H9 (cell line): ENCODE measurements around the gene CACNA1H. TPM values are rescaled to one million over a fixed set of nuclear protein-coding genes. Genes with fewer than 3 reads are reported as not detected.

Source experiments
- DNase-seq: peaks from one replicate; pipeline ENCODE4 v3.0.0-alpha.2; 2017
- H2AFZ ChIP-seq: one replicate; pipeline ENCODE4 v1.6.1; 2013; ENCODE audit warnings: mild to moderate bottlenecking, low read length, control low read depth, moderate library complexity
- H2AK5ac ChIP-seq: 2 replicates; pipeline ENCODE4 v1.6.1; 2013; ENCODE audit warnings: low read length, control low read depth, mixed read lengths; ENCODE audit not compliant: insufficient read length
- H2BK120ac ChIP-seq: one replicate; pipeline ENCODE4 v1.6.1; 2013; ENCODE audit warnings: low read depth, mild to moderate bottlenecking, low read length, control low read depth, inconsistent platforms; ENCODE audit not compliant: poor library complexity, severe bottlenecking
- H2BK12ac ChIP-seq: 2 replicates; pipeline ENCODE4 v1.6.1; 2013; ENCODE audit warnings: low read length, control low read depth, mixed read lengths, low read depth; ENCODE audit not compliant: insufficient read length
- H2BK15ac ChIP-seq: 2 replicates; pipeline ENCODE4 v1.6.1; 2013; ENCODE audit warnings: low read depth, low read length, control low read depth
- H2BK20ac ChIP-seq: one replicate; pipeline ENCODE4 v1.6.1; 2013; ENCODE audit warnings: low read depth, mild to moderate bottlenecking, low read length, control low read depth, inconsistent platforms; ENCODE audit not compliant: poor library complexity, severe bottlenecking
- H2BK5ac ChIP-seq: 2 replicates; pipeline ENCODE4 v1.6.1; 2013; ENCODE audit warnings: low read length, control low read depth, mixed read lengths; ENCODE audit not compliant: insufficient read length
- H3K14ac ChIP-seq: 2 replicates; pipeline ENCODE4 v1.6.1; 2013; ENCODE audit warnings: low read length, control low read depth; ENCODE audit not compliant: insufficient read depth
- H3K18ac ChIP-seq: 2 replicates; pipeline ENCODE4 v1.6.1; 2013; ENCODE audit warnings: low read depth, mild to moderate bottlenecking, mixed read lengths, low read length, control low read depth; ENCODE audit not compliant: insufficient read length
- H3K23ac ChIP-seq: 2 replicates; pipeline ENCODE4 v1.6.1; 2013; ENCODE audit warnings: low read length, control low read depth, mixed read lengths, low read depth; ENCODE audit not compliant: insufficient read length
- H3K23me2 ChIP-seq: 2 replicates; pipeline ENCODE4 v1.6.1; 2013; ENCODE audit warnings: low read depth, mild to moderate bottlenecking, mixed read lengths, low read length, control low read depth; ENCODE audit not compliant: insufficient read length, poor library complexity, severe bottlenecking
- H3K27ac ChIP-seq: 2 replicates; pipeline ENCODE4 v1.5.1; 2013; ENCODE audit warnings: low read length, control low read depth, mixed read lengths, low read depth; ENCODE audit not compliant: insufficient read length
- H3K27me3 ChIP-seq: 2 replicates; pipeline ENCODE4 v1.6.1; 2013; ENCODE audit warnings: low read length, control low read depth, inconsistent platforms; ENCODE audit not compliant: insufficient read depth
- H3K4ac ChIP-seq: 2 replicates; pipeline ENCODE4 v1.6.1; 2013; ENCODE audit warnings: low read depth, mild to moderate bottlenecking, control low read depth, inconsistent platforms, low read length, moderate library complexity
- H3K4me1 ChIP-seq: 2 replicates; pipeline ENCODE4 v1.6.1; 2013; ENCODE audit warnings: low read length, control low read depth, inconsistent platforms; ENCODE audit not compliant: insufficient read depth
- H3K4me2 ChIP-seq: 2 replicates; pipeline ENCODE4 v1.6.1; 2013; ENCODE audit warnings: low read length, control low read depth, mixed read lengths; ENCODE audit not compliant: insufficient read length, insufficient read depth
- H3K56ac ChIP-seq: 2 replicates; pipeline ENCODE4 v1.6.1; 2013; ENCODE audit warnings: low read depth, mild to moderate bottlenecking, mixed read lengths, low read length, control low read depth; ENCODE audit not compliant: insufficient read length
- H3K79me1 ChIP-seq: 2 replicates; pipeline ENCODE4 v1.6.1; 2013; ENCODE audit warnings: low read depth, mild to moderate bottlenecking, moderate library complexity, low read length, control low read depth, inconsistent platforms; ENCODE audit not compliant: insufficient read depth, poor library complexity, severe bottlenecking
- H3K79me2 ChIP-seq: 2 replicates; pipeline ENCODE4 v1.6.1; 2013; ENCODE audit warnings: low read length, control low read depth, inconsistent platforms; ENCODE audit not compliant: insufficient read depth
- H3K9ac ChIP-seq: 2 replicates; pipeline ENCODE4 v1.6.1; 2013; ENCODE audit warnings: low read length, control low read depth, mixed read lengths; ENCODE audit not compliant: insufficient read length; ENCODE audit errors: extremely low read depth
- H3K9me3 ChIP-seq: one replicate; pipeline ENCODE4 v1.6.1; 2013; ENCODE audit warnings: low read depth, low read length, inconsistent platforms; ENCODE audit not compliant: control insufficient read depth
- H3T11ph ChIP-seq: one replicate; pipeline ENCODE4 v1.6.1; 2013; ENCODE audit warnings: mild to moderate bottlenecking, low read length, control low read depth, inconsistent platforms
- H4K20me1 ChIP-seq: one replicate; pipeline ENCODE4 v1.6.1; 2013; ENCODE audit not compliant: control insufficient read depth, insufficient read length, insufficient read depth
- H4K5ac ChIP-seq: 2 replicates; pipeline ENCODE4 v1.6.1; 2013; ENCODE audit warnings: low read depth, mild to moderate bottlenecking, mixed read lengths, low read length, control low read depth; ENCODE audit not compliant: insufficient read length
- H4K8ac ChIP-seq: replicated peaks from 2 replicates; pipeline ENCODE4 v1.6.1; 2013; ENCODE audit warnings: low read length, control low read depth, mixed read lengths, low read depth; ENCODE audit not compliant: insufficient read length
- H4K91ac ChIP-seq: 2 replicates; pipeline ENCODE4 v1.6.1; 2013; ENCODE audit warnings: low read depth, mild to moderate bottlenecking, moderate library complexity, mixed read lengths, low read length, control low read depth; ENCODE audit not compliant: insufficient read length
- H3K27ac Mint-ChIP-seq, 3 experiments: 2 replicates in 2 of 3; 3 replicates in 1 of 3; pipeline ENCODE4 v1.8.0; 2020 to 2021; ENCODE audit warnings: mixed read lengths in 3 of 3, mild to moderate bottlenecking in 1 of 3, moderate library complexity in 1 of 3
- H3K27me3 Mint-ChIP-seq: 2 replicates; pipeline ENCODE4 v1.8.0; 2021; ENCODE audit warnings: low read depth, mild to moderate bottlenecking, moderate library complexity, mixed read lengths
- H3K36me3 Mint-ChIP-seq, 3 experiments: 2 replicates in 2 of 3; 3 replicates in 1 of 3; pipeline ENCODE4 v1.8.0; 2020 to 2021; ENCODE audit warnings: low read depth in 3 of 3, mixed read lengths in 3 of 3; ENCODE audit not compliant: insufficient read depth in 1 of 3
- H3K4me1 Mint-ChIP-seq, 2 experiments: 2 replicates each; pipeline ENCODE4 v1.8.0; 2020; ENCODE audit warnings: mixed read lengths in 2 of 2
- H3K4me3 Mint-ChIP-seq, 2 experiments: 2 replicates in 1 of 2; 3 replicates in 1 of 2; pipeline ENCODE4 v1.8.0; 2020 to 2021; ENCODE audit warnings: mild to moderate bottlenecking in 2 of 2, mixed read lengths in 2 of 2, moderate library complexity in 1 of 2
- H3K9me3 Mint-ChIP-seq, 2 experiments: 2 replicates in 1 of 2; 3 replicates in 1 of 2; pipeline ENCODE4 v1.8.0; 2020; ENCODE audit warnings: mild to moderate bottlenecking in 2 of 2, mixed read lengths in 2 of 2, moderate library complexity in 1 of 2
- CTCF ChIP-seq: fragments of 200-600 bp; sonication (generic); conservative IDR thresholded peaks from 3 replicates; pipeline ENCODE4 v1.8.0; 2021; ENCODE audit warnings: antibody characterized with exemption, mild to moderate bottlenecking
- WGBS: extraction: QIAGEN DNeasy Blood & Tissue Kit; methylation state at CpG from one replicate; pipeline ENCODE4 v1.1.7; 2013; ENCODE audit warnings: missing lambda C conversion rate, low lambda C conversion rate, mixed read lengths; ENCODE audit not compliant: insufficient read length; ENCODE audit errors: extremely low coverage; 5-methylcytosine and 5-hydroxymethylcytosine counted together
- total RNA-seq: library from RNA; stranded (reverse); gene quantifications from 2 replicates; pipeline ENCODE4 v1.2.1, GENCODE V29; 2021

Gene CACNA1H
- total RNA-seq, 1 experiment from 2014 or later: 43.3 TPM

GRCh38 chr16:1212616-1213194, 59.8 kb downstream of the CACNA1H start:
- no peak for TF ChIP-seq CTCF
- H2AK5ac ChIP-seq: no peak overlapping the region
- no peak overlapping the region for H4K91ac ChIP-seq
- Mint-ChIP-seq H3K27me3 (no peaks in the 10 kb centered on the region), H3K27ac (no peak overlapping the region), H3K4me3 (no peak overlapping the region), H3K9me3 (no peaks in the 10 kb centered on the region), H3K4me1 (no peaks in the 10 kb centered on the region), H3K36me3 (peaks cover 0 to 43% (median 34%) of the 10 kb centered on the region in 3 experiments; a peak in 6 of 7 replicates)
- no peak overlapping the region for H2BK20ac ChIP-seq
- H3K79me1 ChIP-seq: no peaks in the 10 kb centered on the region
- no peaks in the 10 kb centered on the region for H3K4me1 ChIP-seq
- no peak overlapping the region for H2AFZ ChIP-seq
- DNase-seq: no peak
- H2BK5ac ChIP-seq: no peak overlapping the region
- no peak overlapping the region for H3K4ac ChIP-seq
- H3K9me3 ChIP-seq: no peaks in the 10 kb centered on the region
- no peak overlapping the region for H2BK15ac ChIP-seq
- H3K9ac ChIP-seq: no peak overlapping the region
- H3K56ac ChIP-seq: no peak overlapping the region
- no peak overlapping the region for H3K14ac ChIP-seq
- no peak overlapping the region for H4K8ac ChIP-seq
- no peak overlapping the region for H3K4me2 ChIP-seq
- H3K18ac ChIP-seq: no peak overlapping the region
- H3K27ac ChIP-seq: no peak overlapping the region
- H2BK120ac ChIP-seq: no peak overlapping the region
- H3K79me2 ChIP-seq: no peaks in the 10 kb centered on the region
- no peaks in the 10 kb centered on the region for H3K27me3 ChIP-seq
- H4K5ac ChIP-seq: no peak overlapping the region
- H4K20me1 ChIP-seq: peaks cover 3% of the 10 kb centered on the region
- no peak overlapping the region for H3T11ph ChIP-seq
- H3K23ac ChIP-seq: no peak overlapping the region
- WGBS: no CpG with 5 or more reads among the region's 40 CpGs
- no peak overlapping the region for H2BK12ac ChIP-seq
- H3K23me2 ChIP-seq: no peaks in the 10 kb centered on the region
